NCI-H524 (cell line): ENCODE data around the gene TNPO1.
"Not testable (repeated sequence)": the region's sequence is repeated elsewhere in the genome, so short reads cannot be mapped to it uniquely, and the experiment has no call there.

ENCODE experiments used
- DNase-seq, 2 experiments: peaks; one replicate each; lab custom pipeline; 2025; lab: John Stamatoyannopoulos, UW

The TNPO1 gene

DNA sequence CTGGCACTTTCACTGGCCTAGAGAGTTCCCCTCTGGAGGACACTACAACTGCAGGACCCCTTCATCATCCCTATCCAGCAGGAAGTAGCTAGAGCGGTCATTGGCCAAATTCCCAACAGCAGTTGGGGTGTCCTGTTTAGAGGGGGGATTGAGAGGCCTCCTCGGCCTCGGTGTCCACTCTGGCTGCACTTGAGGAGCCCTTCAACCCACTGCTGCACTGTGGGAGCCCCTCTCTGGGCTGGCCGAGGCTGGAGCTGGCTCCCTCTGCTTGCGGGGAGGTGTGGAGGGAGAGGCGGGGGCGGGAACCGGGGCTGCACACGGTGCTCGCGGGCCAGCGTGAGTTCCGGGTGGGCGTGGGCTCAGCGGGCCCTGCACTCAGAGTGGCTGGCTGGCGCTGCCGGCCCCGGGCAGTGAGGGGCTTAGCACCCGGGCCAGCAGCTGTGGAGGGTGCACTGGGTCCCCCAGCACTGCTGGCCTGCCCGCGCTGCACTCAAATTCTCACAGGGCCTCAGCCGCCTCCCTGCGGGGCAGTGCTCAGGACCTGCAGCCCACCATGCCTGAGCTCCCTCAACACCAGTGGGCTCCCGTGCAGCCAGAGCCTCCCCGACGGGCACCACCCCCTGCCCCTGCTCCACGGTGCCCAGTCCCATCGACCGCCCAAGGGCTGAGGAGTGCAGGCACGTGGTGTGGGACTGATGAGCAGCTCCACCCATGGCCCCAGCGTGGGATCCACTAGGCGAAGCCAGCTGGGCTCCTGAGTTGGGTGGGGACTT is 118.7 kb downstream of the TNPO1 start:
- not testable (repeated sequence) for DNase-seq

GRCh38 chr5:72936893-72937292 is 120.4 kb downstream of the TNPO1 start:
- DNase-seq = no peak

DNA sequence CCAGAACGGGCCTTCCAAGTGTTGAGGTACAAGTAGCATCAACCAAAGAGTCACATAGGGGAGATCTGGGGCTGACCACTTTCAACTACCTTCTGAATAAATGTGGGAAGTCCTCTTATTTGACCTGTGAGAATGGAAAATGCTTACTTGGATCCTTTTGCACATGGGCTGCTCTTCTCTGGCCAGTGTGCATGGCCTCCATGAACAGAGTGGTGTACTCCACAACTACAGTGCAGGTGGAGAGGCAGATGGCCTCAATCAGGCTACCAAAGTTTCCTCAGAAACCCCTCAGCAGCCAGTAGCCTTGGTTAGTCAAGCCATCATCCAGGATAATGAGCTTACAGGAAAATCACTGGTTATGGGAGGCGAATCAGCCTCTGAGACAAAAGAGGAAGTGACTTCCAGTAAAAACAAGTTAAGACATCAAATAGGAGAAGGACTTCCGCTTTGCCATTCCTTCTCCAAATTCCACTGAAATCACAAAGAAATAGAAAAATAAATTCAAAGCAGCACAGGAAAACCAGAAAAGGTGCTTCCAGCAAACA is 121.1 kb downstream of the TNPO1 start:
- DNase-seq = no peak

DNA sequence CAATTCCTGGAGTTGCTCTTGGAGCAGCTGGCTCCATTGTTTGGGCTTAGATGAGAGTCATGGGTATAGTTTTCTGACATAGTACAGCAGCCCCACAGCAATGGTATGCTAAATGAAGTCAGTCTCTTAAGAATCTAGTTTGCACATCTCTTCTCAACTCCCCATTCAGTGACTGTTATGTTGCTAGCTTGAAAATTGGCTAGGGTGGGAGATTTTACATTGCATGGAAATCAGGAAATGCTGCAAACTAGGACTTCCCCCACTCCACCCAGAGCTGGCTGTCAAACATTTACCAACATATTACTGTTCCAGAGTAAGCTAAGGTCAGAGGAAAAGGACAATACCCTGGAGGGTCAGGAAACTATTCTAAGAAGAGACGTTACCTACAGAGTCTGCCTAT is 121.7 kb downstream of the TNPO1 start:
- DNase-seq = no peak

- no peak for DNase-seq
Measured at GRCh38 chr5:72940082-72940481, 123.6 kb downstream of the TNPO1 start.

GRCh38 chr5:72943307-72943706 is 126.8 kb downstream of the TNPO1 start:
- DNase-seq = no peak

DNA sequence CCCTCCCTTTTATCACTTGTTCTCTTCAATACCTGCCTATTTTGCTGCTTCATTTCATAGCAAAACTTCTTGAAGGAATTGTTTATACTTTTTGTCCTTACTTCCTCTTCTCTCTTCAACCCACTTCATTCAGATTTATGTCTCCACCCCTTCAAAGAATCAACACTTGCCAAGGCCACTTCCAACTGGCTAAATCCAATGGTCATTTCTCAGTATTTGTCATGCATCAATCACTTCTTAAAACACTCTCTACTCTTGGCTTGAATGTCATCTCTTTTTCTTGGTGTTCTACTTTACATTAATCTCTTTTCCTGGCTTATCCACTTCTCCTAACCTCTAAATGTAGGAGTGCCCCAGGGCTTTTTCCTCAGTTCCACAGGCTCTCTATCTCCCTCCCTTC is 131.0 kb downstream of the TNPO1 start:
- DNase-seq = no peak

DNA sequence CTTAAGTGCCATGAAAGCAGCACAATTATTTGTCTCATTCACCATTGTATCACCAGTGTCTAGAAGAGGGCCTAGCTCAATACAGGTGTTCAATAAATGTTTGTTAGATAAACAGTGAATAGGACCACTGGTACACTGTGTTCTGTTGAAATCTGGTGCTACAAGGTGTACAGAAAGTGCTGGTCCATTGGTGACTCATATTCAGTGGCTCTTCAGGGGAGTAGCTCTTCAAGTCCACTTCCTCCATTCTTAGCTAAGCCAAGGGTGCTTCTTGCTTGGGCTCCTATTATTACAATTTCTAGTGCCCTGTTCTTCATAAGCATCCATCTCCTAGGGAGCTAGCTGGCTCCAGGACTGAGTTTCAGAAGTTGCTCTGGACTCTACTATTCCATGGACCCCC is 133.0 kb downstream of the TNPO1 start:
- DNase-seq = no peak

- peak in 1 of 2 experiments; percentile 42 for DNase-seq
Measured at GRCh38 chr5:72951671-72952468, 135.4 kb downstream of the TNPO1 start.

DNA sequence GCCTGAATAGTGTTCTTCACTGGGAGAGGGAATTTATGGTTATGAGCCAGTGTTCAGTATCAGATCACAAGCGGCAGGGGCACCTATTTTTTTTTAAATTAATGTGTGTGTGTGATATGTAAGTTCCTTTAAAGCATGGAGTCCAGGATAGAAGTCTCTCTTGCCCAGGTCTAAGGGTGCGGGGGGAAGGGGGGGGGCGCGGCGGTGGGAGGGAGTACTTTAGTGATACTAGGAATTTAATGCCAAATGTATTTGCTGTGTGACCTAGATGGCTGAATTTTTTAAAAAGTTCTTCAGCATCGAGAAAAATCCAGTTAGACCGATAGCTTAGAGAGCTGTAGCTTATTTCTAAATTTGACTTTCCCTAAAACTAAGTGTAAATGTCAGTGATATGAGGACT is 137.9 kb downstream of the TNPO1 start:
- DNase-seq = no peak

DNA sequence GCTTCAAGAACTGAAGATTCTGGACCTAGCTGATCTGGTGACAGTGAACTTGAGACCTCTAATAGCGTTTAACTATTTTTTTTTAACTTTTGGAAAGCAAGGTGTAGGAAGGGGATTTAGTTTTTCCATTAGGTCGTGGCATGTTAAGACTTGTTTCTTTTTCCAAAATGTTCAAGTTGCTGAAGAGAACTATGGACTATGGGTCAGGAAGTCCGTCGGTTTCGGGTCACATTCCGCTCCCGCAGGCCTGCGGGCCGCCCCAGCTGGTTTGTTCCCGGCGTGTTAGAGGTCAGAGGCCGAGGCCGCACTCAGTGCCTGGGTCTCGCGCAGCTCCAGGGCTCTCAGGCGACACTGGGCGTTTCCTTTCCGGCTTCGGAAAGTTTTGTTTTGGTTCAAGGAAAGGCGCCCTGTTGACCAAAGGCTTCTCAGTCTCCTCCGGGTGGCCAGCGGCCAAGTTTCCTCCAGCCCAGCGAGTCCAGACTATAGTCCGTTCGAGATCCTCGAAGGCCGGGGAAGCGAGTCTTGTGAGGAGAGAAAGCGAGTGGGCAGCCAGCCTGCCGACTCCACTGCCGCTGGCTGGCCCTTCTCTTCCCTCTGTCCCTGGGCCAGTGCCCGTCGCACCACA is 138.8 kb downstream of the TNPO1 start:
- no peak for DNase-seq

GRCh38 chr5:72955768-72956323 is 139.4 kb downstream of the TNPO1 start, which contains the start of gene FCHO2:
Gene FCHO2, plus strand, starts transcription at chr5:72956041. Its CDS starts 56 bp downstream, at chr5:72956097.
- DNase-seq = peak; percentile 73 to 93

- peak; percentile 21 to 48 for DNase-seq
Measured at GRCh38 chr5:72956324-72957140, 140.1 kb downstream of the TNPO1 start.

DNA sequence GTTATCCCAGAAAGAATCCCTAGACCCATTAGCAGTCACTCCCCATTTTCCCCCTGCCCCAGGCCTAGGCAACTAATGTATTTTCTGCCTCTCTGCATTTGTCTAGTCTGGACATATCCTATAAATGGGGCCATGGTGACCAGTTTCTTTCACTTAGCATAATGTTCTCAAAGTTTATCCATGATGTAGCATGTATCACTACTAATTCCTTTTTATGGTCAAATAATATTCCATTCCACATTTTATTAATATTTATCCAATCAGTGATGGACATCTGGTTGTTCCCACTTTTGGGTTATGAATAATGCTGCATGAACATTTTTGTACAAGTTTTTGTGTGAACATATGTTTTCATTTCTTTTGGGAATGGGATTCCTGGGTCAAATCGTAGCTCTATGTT is 140.9 kb downstream of the TNPO1 start:
- no peak for DNase-seq

- no peak for DNase-seq
Measured at GRCh38 chr5:72959257-72959656, 142.8 kb downstream of the TNPO1 start.
